ENCODE results near the gene C3.

DNA sequence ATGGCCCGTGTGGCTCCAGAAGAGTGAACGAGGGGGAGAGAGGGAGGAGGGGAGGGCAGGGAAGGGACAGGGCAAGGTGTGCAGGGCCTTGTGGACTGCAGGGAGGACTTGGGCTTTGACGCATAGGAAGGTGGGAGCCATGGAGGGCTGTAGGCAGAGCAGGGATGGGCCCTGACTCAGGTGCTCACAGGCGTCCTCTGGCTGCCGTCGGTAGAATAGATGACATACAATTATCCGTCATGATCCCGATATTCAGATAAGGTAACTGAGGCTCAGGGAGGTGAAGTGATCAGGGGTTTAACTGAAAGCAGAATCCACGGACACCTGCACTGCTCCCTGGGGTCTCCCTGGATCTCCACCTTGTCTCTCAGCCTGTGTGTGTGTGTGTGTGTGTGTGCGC, 3.4 kb downstream of the C3 start:
- TF ChIP-seq POLR2AphosphoS5 (IDR thresholded peaks at IDR 0.05): no peak
- TF ChIP-seq POLR2A (IDR thresholded peaks at IDR 0.05): no peak
- TF ChIP-seq, protein P1, sequence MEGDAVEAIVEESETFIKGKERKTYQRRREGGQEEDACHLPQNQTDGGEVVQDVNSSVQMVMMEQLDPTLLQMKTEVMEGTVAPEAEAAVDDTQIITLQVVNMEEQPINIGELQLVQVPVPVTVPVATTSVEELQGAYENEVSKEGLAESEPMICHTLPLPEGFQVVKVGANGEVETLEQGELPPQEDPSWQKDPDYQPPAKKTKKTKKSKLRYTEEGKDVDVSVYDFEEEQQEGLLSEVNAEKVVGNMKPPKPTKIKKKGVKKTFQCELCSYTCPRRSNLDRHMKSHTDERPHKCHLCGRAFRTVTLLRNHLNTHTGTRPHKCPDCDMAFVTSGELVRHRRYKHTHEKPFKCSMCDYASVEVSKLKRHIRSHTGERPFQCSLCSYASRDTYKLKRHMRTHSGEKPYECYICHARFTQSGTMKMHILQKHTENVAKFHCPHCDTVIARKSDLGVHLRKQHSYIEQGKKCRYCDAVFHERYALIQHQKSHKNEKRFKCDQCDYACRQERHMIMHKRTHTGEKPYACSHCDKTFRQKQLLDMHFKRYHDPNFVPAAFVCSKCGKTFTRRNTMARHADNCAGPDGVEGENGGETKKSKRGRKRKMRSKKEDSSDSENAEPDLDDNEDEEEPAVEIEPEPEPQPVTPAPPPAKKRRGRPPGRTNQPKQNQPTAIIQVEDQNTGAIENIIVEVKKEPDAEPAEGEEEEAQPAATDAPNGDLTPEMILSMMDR (IDR thresholded peaks at IDR 0.05): no peak

Measured in upper lobe of left lung (tissue), 4 donors.